Activated CD8-positive, alpha-beta T cell treated with anti-CD3 and anti-CD28 coated beads for 36 hours (primary cell): Measurements from ENCODE around the gene TMEM109. TPM values are rescaled to one million over a fixed set of nuclear protein-coding genes. Genes with fewer than 3 reads are reported as not detected.
A peak's percentile ranks its signal among the peaks of the same experiment; 100 is the strongest.

Experiments used
- ATAC-seq: fragments of 200-7000 bp; cut with Tn5 transposase; one replicate; pipeline ENCODE4 v1.10.0; 2021; ENCODE audit warnings: mild to moderate bottlenecking, moderate library complexity
- CTCF ChIA-PET: fragments of 350-600 bp; sonication (Branson Sonifier 250); formaldehyde crosslinking; loops from one replicate; lab custom pipeline; 2021; ENCODE audit warnings: antibody characterized with exemption; lab: Charles Lee
- POLR2A ChIA-PET: fragments of 350-600 bp; sonication (Branson Sonifier 250); formaldehyde crosslinking; loops from one replicate; lab custom pipeline; 2021; ENCODE audit warnings: antibody characterized with exemption; lab: Charles Lee
- DNase-seq: peaks from one replicate; pipeline ENCODE4 v3.0.0-alpha.2; 2020
- H3K27ac Mint-ChIP-seq: one replicate; pipeline ENCODE4 v1.8.0; 2021; ENCODE audit warnings: mild to moderate bottlenecking, mixed read lengths
- H3K27me3 Mint-ChIP-seq: one replicate; pipeline ENCODE4 v1.8.0; 2021; ENCODE audit warnings: mixed read lengths
- H3K36me3 Mint-ChIP-seq: one replicate; pipeline ENCODE4 v1.8.0; 2021; ENCODE audit warnings: low read depth, mixed read lengths
- H3K4me1 Mint-ChIP-seq: one replicate; pipeline ENCODE4 v1.8.0; 2021; ENCODE audit warnings: low read depth, mixed read lengths
- H3K4me3 Mint-ChIP-seq: one replicate; pipeline ENCODE4 v1.8.0; 2021; ENCODE audit warnings: mild to moderate bottlenecking, moderate library complexity, mixed read lengths
- H3K9me3 Mint-ChIP-seq: one replicate; pipeline ENCODE4 v1.8.0; 2021; ENCODE audit warnings: mixed read lengths
- CTCF ChIP-seq: fragments of 200-600 bp; IDR thresholded peaks from one replicate; pipeline ENCODE4 v1.8.0; 2022; ENCODE audit warnings: antibody characterized with exemption, mild to moderate bottlenecking
- intact Hi-C: fragments of 100-400 bp; cut with micrococcal nuclease; formaldehyde crosslinking; loops from one replicate; pipeline ENCODE4 v1.10.0; 2022
- total RNA-seq, 2 experiments: library from RNA; stranded (reverse); gene quantifications; one replicate each; pipeline ENCODE4 v1.2.3, GENCODE V29; 2021

TMEM109 gene, protein sequence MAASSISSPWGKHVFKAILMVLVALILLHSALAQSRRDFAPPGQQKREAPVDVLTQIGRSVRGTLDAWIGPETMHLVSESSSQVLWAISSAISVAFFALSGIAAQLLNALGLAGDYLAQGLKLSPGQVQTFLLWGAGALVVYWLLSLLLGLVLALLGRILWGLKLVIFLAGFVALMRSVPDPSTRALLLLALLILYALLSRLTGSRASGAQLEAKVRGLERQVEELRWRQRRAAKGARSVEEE
- total RNA-seq, result 100 to 1,000 TPM in 1 of 2 experiments, 10 to 100 TPM in 1; 93.2 to 101 TPM

- no peak for TF ChIP-seq CTCF
- ChIA-PET CTCF (interaction anchor here (0.8 to 7.4 kb wide), 10 partner anchors 10 to 422 kb away, joined by 3 to 88 read pairs (median 5); partner anchors contain the start of genes PRPF19 and TMEM132A), POLR2A (interaction anchor here (0.5 to 3.1 kb wide), 14 partner anchors 9 to 381 kb away, joined by 3 to 38 read pairs (median 4); partner anchors contain the start of genes CD6, PRPF19, TMEM132A and VWCE)
- intact Hi-C loops, result no loop called here
- Mint-ChIP-seq H3K4me1 (peaks cover 71% of the 10 kb centered on the region), H3K4me3 (peak within 1 kb of the TSS; percentile 90), H3K27ac (peak within 1 kb of the TSS; percentile 97), H3K9me3 (no peaks in the 10 kb centered on the region), H3K27me3 (no peaks in the 10 kb centered on the region), H3K36me3 (peaks cover 17% of the 10 kb centered on the region)
- ATAC-seq (peak; percentile 72), DNase-seq (peak; percentile 91)
Observed at GRCh38 chr11:60913793-60914632, at the start of gene TMEM109. Gene TMEM109, plus strand, starts transcription at chr11:60914158. Its CDS starts 5,536 bp downstream, at chr11:60919694.

DNA sequence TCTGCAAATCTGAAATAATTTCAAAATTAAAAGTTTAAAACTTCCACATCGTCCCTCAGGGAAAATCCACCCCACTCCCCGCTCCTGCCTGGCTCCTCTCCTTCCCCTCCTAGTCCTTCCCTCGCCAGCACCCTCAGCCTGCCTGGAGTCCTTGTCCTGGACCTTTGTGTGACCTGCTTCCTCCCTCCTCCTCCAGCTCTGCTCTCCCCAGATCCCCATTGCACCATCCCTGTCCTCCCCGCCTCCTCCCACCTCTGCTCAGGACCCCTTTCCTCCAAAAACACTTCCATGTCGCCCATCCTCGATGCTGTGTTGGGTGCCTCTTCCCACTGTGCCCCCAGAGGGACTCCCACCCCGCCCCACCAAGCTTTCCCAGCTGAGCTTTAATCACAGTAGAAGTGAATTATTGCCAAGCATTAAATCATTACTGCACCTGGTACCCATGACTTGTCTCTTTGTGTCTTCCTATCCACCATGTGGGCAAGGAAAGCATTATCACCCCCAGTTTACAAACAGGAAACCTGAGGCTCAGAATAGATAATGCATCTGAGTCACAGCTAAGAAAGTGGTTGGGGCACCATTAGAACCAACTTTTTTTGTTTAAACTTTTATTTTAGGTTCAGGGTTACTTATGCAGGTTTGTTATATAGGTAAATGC lies 49.0 kb upstream of the TMEM109 start:
- TF ChIP-seq CTCF, result no peak
- CTCF ChIA-PET, result interaction anchor here (0.9 to 1.3 kb wide), 3 partner anchors 23 to 34 kb away, joined by 3 read pairs; no protein-coding TSS in a partner anchor
- H3K27ac Mint-ChIP-seq, result no peak overlapping the region
- POLR2A ChIA-PET, result no interaction called here
- H3K9me3 Mint-ChIP-seq, result no peaks in the 10 kb centered on the region
- H3K36me3 Mint-ChIP-seq, result no peaks in the 10 kb centered on the region
- no peaks in the 10 kb centered on the region for H3K27me3 Mint-ChIP-seq
- DNase-seq (no peak), ATAC-seq (peak; percentile 34)
- peaks cover 5% of the 10 kb centered on the region for H3K4me1 Mint-ChIP-seq
- intact Hi-C loops, result no loop called here
- H3K4me3 Mint-ChIP-seq, result no peak overlapping the region

DNA sequence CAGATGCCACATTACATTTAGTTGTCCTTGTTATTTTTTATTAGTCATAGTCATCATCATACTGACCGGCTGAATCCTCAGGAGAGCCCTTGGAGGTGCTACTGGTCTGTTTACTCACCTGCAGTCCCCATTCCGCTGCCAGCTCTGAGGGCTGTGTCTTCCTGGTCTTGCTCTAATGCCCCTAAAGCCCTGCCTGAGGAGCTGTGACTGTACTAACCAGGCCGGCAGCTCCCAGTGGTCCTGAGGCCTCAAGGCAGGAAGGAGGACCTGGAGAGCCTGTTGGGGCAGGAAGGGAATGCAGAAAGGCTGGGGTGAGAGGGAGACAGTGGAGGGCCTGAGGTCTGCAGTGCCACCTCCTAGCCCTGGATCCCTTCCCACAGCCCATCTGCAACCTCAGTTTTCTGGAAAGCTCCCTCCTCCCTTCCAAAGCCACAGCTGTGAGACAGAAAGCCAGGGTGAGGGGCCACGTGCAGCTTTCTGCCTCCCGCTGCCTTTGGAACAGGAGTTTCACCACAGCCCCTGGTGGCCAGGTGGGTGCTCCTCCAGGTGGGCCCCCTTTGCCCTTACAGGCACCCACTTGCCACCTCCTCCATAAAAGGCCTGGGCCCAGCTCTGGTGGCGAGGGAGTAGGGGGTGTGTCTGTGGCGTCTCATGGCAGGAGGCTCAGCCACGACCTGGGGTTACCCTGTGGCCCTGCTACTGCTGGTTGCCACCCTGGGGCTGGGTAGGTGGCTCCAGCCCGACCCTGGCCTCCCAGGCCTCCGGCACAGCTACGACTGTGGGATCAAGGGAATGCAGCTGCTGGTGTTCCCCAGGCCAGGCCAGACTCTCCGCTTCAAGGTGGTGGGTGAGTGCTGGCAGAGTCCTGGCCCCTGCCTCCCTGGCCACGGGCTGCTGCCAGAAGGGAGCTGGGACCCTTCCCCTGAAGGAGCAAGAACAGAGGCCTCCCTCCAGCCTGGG lies 46.8 kb upstream of the TMEM109 start, which contains the start of gene ZP1:
Gene ZP1 (plus strand): TSS at position 632 of the 960 bp plus-strand sequence. CDS start 20 bp downstream, at position 652.
- ChIA-PET POLR2A (interaction anchor here (1.1 to 1.9 kb wide), 2 partner anchors 10 to 16 kb away, joined by 3 to 5 read pairs; no protein-coding TSS in a partner anchor), CTCF (interaction anchor here (0.7 to 7.1 kb wide), 2 partner anchors 36 to 320 kb away, joined by 3 to 37 read pairs; no protein-coding TSS in a partner anchor)
- H3K4me1 Mint-ChIP-seq, result peaks cover 22% of the 10 kb centered on the region
- intact Hi-C loops, result no loop called here
- ATAC-seq (no peak), DNase-seq (no peak)
- no peaks in the 10 kb centered on the region for H3K27me3 Mint-ChIP-seq
- no peaks in the 10 kb centered on the region for H3K36me3 Mint-ChIP-seq
- H3K27ac Mint-ChIP-seq, result no peak within 1 kb of the TSS
- H3K4me3 Mint-ChIP-seq, result no peak within 1 kb of the TSS
- no peaks in the 10 kb centered on the region for H3K9me3 Mint-ChIP-seq
- no peak for TF ChIP-seq CTCF

GRCh38 chr11:60867871-60868681 lies 45.9 kb upstream of the TMEM109 start:
- no peaks in the 10 kb centered on the region for H3K9me3 Mint-ChIP-seq
- no peak overlapping the region for H3K27ac Mint-ChIP-seq
- H3K4me1 Mint-ChIP-seq, result peaks cover 25% of the 10 kb centered on the region
- DNase-seq, result no peak
- no peaks in the 10 kb centered on the region for H3K36me3 Mint-ChIP-seq
- ChIA-PET POLR2A (interaction anchor here (1.1 to 1.9 kb wide), 2 partner anchors 9 to 17 kb away, joined by 3 to 5 read pairs; no protein-coding TSS in a partner anchor), CTCF (interaction anchor here (1.0 to 7.1 kb wide), 2 partner anchors 37 to 72 kb away, joined by 3 to 37 read pairs; no protein-coding TSS in a partner anchor)
- no peak overlapping the region for H3K4me3 Mint-ChIP-seq
- TF ChIP-seq CTCF, result no peak
- intact Hi-C loops, result no loop called here
- H3K27me3 Mint-ChIP-seq, result no peaks in the 10 kb centered on the region
- no peak for ATAC-seq
